CD4-positive, alpha-beta T cell treated with Interleukin-21 for 1 hour (primary cell): Measurements from ENCODE around the gene PRTG.
"Not testable (repeated sequence)": the region's sequence is repeated elsewhere in the genome, so short reads cannot be mapped to it uniquely, and the experiment has no call there.

Experiments
- DNase-seq: peaks from one replicate; pipeline ENCODE4 v3.0.0-alpha.2; 2020

PRTG gene

DNA sequence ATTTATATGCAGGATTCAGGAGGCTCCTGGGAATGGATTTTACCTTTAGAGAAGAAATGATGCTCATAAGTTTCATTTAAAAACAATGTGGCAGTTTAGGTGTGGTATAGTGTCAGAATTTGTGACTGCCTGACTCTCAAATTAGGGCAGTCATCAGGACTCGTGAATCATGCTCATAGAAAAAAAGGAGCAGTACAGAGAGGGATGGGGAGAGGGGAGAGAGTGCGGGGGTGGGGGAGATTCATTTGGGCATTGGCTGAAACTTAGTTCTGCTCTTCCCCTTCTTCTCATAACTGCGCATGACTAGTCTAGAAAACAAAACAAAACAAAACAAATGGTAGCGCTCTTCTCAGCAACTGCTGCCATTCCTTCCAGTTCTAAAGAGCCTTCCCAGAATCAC lies 44.3 kb downstream of the PRTG start:
- DNase-seq: no peak

DNA sequence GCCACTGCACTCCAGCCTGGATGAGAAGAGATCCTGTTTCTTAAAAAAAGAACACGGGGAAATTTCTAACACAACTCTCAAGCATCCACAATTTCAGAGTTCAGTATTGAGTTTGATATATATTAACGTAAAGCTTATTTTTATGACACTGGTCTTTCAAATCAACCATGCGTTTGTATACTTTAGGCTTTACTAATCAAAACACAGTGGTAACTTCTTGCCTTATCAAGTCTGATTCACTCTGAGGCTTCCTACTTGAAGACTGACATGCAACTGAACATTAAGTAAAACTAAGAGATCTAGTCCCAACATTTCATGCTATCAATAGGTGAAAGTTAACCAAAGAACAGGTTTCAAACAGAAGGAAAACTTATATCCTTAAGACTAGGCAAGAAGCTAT lies 46.7 kb downstream of the PRTG start:
- DNase-seq: no peak

DNA sequence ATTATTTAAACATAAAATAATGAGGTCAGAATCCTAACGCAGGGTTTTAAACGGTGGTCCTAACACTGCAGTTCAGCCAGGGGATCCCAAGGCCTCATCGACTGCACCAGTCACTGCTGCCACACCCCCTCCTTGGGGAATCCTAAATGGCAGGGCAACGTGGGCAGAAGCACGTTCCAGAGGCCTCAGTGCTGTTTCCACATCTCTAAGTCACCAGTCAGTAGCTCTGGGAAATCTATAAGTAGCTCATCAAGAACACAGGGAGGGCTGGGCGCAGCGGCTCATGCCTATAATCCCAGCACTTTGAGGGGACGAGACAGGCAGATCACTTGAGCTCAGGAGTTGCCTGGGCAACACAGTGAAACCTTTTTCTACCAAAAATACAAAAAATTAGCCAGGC lies 47.5 kb downstream of the PRTG start:
- DNase-seq: no peak

DNA sequence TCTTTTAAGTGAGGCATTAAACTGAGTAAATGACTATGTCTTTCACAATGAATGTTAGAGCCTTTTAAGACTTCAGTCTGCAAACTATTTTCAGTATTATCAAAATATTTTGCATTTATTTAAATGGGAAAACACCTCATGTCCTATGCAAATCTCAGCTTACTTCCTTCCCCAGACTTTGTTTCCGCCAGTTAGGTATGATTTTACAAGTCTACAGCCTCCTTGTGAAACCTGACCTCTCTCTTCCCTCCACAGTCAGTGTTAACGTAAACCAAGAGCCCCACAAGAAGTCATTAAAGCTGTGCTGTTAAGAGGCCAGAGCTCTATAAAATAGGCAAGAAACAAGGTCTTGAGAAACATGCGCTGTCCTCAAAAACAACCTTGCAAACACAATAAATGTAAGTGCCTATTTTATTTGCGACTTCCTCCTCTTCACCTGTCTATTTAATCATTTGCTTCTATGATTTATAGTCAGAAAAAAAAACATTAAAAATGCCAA lies 48.3 kb downstream of the PRTG start:
- DNase-seq: peak; percentile 3

DNA sequence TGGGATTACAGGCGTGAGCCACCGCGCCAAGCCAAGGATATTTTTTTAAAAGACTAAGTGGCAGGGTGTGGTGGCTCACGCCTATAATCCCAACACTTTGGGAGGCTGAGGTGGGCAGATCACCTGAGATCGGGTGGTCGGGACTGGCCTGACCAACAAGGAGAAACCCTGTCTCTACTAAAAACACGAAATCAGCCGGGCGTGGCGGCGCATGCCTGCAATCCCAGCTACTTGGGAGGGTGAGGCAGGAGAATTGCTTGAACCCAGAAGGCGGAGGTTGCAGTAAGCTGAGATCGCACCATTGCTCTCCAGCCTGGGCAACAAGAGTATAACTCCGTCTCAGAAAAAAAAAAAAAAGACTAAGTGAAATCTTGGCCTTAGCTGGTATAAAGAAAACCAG lies 49.8 kb downstream of the PRTG start:
- not testable (repeated sequence) for DNase-seq

DNA sequence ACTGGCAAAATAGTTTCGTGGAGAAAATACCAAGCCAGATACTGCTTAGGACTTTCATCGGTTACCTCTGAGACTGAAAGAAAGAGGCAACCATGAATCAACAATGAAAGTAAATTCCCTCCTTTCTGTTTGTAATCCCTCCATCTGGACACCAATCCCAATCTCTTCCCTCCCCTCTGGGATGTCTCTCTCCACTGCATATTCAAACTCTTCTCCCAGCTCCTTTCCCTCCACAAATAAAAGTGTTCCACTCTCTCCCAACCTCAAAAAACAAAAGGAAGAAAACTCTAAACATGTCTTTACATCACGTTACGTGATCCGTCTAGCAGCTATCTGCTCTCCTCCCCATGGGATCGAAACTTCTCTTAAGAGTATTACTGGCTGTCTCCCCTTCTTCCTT lies 55.2 kb downstream of the PRTG start:
- no peak for DNase-seq

DNA sequence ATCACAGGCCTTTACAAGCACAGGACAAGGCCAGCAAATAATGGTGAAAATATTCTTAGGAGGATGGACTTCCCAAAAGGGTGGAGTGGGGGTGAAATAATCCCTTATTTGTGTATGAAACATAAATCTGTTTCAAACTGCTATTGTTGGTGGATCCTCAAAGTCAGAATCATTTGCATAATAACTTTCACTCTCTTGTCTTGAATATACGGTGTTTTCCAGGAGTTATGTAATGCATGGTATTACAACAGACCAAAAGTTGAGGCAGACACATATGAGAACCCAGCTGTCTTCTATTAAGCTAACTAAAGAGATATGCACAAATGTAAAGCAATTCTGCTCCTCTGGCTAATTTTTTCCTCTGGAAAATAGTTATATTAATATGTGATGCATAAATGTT lies 57.7 kb downstream of the PRTG start:
- DNase-seq: no peak

DNA sequence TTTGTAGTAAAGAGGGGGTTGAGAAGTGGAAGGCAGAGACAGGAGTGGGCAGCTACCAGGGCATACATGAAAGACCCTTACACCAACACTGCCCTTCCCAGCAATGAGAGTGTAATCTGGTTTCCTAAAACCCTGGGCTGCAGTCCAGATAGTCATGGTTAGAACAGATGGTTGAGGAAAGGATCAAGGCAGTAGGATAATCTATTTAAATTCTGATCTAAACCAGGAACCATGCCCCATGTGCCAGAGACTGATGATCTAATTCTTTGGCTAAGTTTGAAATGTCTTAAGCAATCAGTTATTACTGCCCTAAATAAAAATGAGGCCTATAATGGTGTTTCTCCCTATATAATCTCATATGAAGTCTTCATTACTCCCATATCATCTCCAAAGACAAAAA lies 59.6 kb downstream of the PRTG start:
- no peak for DNase-seq

DNA sequence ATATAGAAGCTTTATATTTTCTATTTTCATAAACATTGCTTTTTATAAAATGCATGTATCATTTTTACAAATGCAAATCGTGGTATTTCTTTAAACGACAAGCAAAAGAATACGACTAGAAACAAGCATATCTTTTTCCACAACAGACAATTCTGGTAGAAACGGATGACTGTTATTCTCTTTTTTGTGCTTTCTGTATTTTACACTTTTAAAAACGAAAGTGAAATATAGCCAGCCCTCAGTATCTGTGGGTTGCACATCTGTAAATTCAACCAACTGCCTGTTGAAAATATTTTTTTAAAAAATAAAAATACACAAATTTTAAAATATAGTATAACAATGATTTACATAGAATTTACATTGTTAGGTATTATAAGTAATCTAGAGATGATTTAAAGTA lies 61.3 kb downstream of the PRTG start:
- DNase-seq: no peak

DNA sequence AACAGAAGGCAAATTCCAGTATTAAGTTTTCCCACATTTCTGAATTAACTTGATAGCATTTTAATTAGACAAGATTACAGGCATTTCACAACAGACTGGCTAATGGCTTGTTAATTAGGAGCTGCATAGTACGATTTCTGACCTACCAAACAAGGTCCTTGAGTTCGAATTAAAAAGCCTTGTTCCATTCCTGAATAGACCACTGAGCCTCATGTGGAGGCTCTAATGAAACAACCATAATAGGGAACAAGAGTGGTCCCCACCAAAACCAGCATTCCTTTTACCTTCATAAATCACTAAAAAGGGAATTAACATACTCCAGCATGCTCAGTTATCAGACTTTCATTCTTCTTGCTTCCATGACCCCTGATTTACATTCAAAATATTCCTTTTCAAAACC lies 66.4 kb downstream of the PRTG start:
- no peak for DNase-seq

DNA sequence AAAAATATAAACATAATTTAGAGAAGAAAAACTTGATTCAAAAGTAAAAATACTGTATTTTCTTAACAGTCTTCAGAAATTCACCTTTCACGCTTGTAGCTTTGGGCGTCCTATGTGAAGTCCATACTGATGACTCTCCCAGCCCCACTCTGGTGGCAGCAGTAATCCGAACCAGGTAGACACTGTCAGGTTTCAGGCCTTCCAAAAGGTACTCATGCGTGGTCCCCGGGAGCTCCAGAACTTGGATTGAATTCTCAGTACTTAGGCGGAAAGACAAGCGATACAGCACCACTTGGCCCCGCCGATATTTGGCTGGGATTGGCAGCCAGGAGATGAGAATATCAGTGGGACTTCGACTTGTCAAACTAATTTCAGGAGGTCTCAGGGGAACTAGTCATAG lies 69.7 kb downstream of the PRTG start:
- DNase-seq: no peak

DNA sequence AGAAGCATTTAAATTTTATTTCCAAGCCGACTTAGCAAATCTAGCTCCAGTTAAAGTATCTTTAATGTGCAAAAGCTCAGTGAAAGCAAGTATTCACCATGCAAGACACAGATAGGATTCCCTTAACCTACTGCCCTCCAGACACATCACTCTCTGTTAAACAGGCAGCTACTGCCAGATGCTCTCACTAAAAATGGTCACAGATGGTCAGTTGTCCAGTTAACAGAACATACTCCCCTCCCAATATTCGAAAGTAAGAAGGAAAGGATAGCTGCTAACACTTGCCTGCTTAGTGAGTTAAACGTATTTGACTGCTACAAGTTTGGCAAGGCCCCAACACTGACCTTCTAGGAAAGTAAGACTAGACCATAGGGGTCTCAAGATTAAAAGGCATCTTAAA lies 73.7 kb downstream of the PRTG start:
- DNase-seq: no peak

DNA sequence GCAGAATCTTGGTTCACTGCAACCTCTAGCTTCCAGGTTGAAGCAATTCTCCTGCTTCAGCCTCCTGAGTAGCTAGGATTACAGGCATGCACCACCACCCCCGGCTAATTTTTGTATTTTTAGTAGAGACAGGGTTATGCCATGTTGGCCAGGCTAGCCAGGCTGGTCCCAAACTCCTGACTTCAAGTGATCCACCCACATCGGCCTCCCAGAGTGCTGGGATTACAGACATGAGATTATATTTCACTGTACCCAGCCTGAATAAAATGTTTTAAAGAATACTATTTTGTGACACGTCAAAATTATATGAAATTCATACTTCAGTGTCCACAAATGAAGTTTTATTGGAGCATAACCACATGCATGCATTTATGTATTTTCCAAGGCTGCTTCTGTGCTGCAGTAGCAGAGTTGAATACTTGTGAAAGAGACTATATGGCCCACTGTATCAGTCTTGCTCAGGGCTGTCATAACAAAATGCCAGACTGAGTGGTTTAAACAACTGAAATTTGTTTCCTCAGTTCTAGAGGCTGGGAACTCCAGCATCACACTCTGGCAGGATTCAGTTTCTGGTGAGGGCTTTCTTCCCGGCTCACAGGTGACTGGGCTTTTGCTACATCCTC lies 77.2 kb downstream of the PRTG start:
- no peak for DNase-seq

DNA sequence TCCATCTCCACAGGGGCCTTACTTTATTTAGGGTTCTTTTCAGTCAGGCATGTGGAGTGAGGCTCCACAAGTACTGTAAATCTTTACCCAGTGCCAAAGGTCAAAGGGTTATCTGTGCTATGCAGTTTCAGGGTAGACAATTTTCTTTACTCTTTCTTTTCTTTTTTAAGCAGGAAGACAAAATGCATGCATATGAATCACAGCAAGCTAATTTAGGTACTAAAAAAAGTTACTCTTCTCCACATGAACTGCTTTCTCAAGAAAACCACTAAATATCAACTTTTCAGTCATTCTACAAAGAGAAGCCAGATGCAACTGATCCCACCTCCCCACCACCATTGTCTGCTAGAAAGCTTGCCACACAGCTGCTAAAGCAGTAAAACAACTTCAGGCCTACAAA lies 81.5 kb downstream of the PRTG start:
- DNase-seq: no peak

DNA sequence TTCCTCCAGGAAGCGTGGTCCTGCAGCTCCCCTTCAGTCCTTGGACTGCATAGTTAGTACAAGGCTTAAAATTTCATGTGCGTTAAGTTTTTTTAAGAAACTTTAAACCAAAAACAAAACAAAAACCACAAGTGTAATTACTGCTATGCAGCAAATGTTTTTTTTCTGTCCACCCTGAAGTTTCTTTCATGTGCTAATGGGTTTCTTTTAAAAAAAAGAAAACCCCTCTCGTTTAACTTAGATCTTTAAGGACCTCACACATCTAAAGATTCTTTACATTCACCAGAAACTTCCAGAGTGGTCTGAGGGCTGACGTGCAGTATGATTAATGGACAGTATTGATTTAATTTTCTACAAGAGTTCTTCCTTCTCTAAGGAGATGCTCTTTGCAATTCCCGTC lies 82.8 kb downstream of the PRTG start:
- DNase-seq: no peak

DNA sequence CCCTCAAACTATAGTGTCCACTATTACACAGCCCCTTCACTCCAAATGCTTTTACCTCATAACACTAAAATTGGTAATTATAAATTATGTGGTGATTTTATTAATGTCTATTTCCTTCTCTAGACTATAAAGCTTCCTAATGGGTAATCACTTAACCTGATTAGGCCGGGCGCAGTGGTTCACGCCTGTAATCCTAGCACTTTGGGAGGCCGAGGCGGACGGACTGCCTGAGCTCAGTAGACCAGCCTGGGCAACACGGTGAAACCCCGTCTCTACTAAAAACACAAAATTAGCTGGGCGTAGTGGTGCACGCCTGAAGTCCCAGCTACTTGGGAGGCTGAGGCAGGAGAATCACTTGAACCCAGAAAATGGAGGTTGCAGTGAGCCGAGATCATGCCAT lies 83.5 kb downstream of the PRTG start:
- DNase-seq: no peak

DNA sequence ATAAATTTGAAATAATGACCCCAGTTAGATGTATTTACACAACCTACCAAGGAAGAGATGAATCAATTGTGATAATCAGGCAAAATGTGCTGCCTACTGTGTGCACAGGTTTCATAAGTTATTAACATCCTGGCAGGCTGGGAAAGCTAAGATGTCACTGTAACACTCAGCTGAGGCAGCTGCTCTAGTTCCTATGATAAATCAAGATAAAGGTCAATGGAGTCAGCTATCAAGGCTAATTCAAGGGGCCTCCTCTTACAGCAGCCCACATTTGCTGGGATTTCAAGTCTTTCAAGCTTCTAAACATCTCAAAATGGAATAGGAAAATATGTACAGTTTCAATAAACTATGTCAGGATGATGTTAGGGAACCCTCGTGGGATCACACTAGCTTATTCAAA lies 84.1 kb downstream of the PRTG start:
- no peak for DNase-seq

DNA sequence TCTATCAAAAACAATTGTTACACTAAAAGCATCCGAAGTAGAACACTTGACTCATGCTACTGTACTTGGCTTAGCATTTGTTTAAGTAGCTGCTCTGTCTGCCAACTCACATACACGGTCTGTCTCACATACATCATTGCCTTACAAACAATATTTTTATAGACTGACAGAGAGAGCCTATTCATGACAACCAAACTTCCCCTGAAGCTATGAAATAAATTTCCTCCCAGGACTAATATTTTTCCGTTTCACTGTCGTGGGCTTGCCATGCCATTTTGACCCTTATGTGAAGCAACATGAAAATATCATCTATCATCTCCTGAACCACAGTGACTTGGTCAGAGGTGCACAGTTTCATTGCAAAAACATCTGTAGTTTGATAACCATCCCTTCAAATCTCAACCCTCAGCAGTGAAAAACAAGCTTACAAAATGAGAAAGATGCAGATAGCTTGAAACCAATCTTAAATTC lies 88.4 kb downstream of the PRTG start:
- no peak for DNase-seq

DNA sequence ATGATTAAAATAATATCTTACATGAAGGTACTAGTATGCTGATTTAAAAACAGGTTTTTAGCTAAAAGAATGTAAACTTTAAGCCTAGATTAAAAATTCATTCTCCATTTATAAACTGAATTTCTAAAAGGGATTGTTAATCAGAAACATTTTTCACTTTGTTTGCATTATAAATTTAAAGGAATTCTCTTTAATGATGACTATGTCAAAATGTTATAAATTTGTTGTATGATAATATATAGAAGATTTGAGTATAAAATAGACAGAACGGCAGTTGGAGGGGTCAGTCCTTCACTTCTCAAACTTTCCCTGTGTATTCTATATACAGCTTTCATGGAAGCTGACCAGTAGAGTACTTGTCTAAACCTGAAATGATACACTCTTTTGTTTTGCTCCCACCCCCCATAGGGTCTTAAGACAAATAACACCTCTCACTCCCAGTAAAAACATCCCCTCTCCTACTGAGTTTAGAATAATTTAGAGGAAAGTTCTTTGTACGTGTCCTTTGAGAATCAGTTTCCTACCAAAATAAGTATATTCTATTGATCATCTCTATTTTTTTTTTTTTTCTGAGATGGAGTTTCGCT lies 90.0 kb downstream of the PRTG start:
- no peak for DNase-seq

DNA sequence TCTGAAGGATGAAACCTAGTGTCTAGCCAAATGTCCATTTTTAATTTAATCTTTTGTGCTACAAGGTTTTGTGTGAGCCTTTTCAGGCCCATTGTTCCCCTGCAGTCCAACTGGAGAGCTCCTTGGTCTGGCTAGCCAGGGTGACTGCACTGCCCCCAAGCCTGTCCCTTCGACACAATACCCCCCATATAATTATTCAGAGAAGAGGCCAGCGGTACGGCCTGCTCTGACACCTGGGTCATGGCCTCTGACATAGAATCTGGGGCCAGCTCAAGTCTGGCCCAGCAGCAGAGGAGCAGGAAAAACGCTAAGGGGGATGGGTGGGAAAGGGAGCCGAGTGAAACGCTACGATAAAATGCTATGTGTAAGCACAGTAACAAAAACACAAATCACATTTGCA lies 90.6 kb downstream of the PRTG start:
- no peak for DNase-seq

DNA sequence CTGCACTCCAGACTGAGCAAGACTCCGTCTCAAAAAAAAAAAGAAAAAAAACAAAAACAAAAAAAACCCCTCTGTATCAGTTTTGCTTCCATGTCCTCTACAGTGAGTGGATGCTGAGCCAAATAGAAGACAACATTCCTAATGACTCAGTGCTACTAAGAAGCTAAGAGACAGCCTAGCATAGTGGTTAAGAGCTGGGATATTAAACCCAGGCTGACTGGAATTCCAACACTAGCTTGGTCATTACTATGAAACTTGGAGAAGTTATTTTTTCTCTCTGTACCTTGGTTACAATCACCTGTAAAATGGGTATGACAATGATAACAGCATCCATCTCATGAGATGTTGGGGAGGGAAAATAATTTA lies 93.9 kb downstream of the PRTG start:
- DNase-seq: no peak

DNA sequence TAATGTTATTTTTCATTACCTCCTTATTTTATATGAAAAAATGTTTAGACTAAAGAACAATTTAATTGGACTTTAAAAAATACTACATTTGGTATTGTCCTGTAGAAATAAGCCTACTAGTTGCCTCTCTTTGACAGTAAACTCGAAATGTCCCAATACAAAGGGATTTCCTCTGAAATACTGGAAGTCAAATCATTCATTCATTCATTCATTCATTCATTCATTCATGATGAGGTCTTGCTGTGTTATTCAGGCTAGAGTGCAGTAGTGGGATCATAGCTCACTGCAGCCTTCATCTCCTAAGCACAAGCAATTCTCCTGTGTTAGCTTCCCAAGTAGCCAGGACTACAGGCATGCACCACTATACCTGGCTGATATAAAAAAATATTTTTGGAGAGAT lies 104.2 kb downstream of the PRTG start:
- DNase-seq: no peak

DNA sequence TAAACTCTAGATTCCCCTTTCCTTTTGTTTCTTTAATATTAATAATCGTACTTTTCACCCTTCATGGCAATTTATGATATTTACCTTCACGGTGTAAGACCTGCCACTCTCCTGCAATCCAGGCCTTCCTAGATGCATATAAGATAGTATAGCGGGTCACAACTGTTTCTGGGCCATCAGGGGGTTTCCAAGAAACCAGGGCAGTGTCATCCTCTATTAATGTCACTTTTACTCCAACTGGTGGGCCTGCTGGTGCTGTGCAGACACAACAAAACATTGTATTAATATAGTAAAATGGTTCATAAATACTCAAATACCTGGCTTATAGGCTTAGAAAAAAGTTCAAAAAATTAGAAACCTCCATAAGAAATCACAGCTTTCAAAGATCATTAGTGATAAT lies 105.9 kb downstream of the PRTG start:
- DNase-seq: no peak

DNA sequence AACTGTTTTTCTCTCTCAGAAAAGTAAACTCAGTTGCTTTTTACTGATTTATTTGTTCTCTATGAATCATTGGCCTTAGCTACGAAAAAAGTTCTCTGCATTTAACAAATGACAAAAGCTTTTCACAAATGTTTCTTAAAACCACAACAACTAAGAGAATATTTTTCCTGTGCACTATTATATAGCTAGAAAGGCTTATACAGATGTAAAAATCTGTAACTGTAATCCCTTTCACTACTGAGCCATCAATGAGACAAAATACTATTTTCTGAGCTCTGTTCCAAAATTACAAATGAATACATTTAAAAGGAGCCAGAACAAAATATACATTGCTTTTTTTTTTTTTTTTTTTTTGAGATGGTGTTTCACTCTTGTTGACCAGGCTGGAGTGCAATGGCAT lies 109.2 kb downstream of the PRTG start:
- no peak for DNase-seq

DNA sequence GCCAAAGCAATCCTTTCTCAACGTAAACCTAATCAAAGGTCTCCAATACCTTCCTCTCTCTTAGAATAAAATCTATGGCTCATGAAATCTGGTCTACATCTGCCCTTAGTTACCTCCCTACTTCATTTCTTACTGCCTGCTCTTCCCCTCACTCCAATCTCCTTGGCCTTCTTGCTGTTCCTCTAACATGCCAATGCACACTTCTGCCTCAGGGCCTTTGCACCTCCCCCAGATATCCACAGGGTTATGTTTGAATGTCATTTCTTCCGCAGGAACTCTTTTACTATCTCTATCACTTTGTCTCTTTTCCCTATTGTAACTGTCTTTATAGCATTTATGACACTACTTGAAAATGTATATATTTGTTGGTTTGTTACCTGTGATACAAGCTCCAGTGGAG lies 110.5 kb downstream of the PRTG start:
- DNase-seq: no peak
